HPDE6-E6E7 (cell line): Measurements from ENCODE around the gene ISX.
"Not testable (repeated sequence)": the region's sequence is repeated elsewhere in the genome, so short reads cannot be mapped to it uniquely, and the experiment has no call there.

Experiments
- DNase-seq: peaks from one replicate; pipeline ENCODE4 v3.0.0; 2011; ENCODE audit warnings: missing footprints; ENCODE audit errors: extremely low spot score

The ISX gene

DNA sequence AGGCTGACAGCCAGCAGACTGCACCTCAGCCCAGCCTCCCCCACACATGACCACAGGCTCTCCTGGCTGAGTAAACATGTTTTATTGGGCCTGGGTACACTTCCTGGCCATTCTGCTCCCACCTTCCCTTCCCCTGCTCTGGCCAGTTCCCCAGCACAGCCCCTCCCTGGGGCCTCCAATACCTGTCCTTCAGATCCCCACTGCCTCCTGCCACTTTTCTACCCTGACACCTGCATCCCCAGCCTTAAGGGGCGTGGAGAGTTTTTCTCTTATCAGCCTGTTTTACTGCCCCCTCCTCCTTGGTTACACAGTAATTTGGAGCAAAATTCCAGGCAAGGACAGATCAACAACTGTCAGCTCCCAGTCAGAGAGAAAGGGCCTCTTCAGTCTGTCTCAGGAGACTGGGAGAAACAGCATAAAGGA, at the start of gene ISX:
TSS of gene ISX (plus strand) at position 363 of the 423 bp plus-strand sequence. CDS start 930 bp downstream, outside the sequence.
- DNase-seq, result no peak

DNA sequence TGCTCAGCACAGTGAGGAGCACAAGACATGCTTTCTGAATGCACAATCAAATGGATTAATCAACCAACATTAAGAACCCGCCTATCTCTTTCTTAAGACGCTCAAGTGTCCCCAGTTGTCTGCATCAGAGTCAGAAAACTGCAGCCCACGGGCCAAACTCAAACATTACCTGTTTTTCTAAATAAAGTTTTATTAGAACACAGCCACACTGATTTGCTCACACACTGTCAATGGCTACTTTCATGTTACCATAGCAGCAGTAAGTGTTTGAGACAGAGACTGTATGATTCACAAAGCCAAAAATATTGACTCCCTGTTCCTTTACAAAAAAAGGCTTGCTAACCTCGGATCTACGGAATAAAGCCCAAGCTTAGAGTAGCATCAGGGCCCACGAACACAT, 49.0 kb upstream of the ISX start:
- no peak for DNase-seq

DNA sequence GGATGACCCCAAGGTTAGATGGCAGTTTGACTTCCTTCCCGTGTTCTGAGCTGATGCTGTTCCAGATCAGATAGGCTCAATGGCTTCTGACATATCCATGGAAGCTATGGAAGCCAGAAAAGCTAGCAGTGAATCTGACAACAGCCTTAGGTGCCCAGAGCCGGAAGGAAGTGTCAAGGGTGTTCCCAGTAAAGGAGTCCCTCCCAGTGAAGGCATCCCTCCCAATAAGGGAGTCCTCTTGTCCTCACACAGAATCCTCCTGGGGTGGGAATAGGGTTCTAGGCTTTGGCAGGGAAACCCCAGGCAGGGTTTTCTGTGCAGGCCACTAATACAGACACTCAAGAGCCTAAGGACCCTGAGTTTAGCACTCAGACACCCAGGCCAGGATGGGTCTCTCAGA, 47.0 kb upstream of the ISX start:
- DNase-seq, result no peak

DNA sequence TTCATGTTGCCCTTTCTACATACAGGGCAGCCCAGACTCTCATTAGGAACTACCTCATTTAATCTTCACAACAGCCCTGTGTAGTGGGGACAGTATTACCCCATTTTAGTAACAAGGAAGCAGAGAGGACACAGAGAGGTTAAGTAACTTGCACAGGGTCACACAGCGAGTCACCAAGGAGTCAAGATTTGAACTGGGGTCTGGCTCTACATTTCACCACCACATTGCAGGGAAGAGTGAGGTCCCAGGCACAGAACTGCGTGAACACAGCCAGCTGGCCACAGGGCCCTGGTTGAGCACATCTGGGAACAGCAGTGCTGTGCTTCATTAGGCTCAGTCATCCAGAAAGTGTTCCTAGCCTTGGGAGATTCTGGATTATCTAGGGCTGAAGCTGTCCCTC, 45.4 kb upstream of the ISX start:
- no peak for DNase-seq

DNA sequence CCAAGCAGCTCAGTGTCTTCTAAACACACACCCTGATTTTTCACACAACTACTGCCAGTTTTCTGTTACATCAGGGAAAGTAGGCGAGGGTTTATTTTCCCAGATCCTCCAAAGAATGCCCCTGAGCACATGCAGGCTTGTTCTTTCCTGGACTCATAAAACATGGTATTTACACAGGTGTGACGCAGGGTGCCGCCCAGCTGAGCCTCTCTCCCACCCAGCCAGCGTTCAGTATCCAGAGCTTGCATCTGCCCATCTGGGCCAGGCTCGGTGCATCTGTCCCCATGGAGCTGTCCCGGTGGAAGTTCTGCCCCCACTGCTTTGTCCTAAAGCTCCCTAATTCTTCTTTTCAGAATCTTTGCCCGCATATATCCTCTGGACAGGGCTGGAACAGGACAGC, 44.8 kb upstream of the ISX start:
- no peak for DNase-seq

DNA sequence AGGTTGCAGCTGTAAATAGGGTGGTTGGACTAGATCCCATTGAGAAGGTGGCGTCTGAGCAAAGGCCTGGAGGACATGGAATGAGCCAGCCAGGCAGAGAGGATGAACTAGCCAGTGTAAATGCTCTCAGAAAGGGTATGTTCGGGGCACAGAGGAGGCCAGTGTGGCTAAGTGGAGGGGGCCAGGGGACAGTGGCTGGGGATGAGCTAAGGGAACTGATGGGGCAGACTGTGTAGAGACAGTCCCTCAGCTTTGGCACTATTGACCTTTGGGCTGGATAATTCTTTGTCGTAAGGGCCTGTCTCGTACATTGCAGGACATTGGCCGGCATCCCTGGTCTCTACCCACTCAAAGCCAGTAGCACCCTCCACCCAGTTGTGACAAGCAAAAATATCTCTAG, 43.7 kb upstream of the ISX start:
- DNase-seq, result no peak

DNA sequence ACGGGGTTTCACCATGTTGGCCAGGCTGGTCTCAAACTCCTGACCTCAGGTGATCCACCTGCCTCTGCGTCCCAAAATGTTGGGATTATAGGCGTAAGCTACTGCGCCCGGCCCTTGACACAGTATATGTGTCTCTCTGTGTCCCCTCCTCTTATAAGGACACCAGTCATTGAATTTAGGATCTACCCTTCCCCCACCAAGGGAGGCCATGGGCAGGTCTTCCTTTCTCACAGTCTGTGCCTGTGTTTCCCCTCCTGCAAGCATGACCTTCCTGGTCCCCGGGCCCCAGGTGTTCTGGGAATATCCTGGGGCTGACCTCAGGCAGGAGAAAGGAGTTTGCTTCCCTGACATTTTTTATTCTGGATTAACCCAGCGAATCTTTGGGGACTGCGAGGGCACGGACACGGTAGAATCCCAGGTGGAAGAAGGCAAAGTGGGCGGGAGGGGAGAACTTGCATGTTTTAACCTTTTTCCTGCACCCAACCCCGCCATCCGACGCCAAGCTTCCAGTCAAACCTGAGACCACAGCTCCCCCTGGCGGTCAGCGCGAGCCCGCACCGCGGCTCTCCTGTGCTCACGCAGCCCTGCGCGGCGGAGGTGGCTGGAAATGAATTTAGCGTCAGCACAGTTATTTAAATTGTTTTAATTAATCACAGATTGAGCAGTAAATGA, 42.1 kb upstream of the ISX start:
- DNase-seq, result no peak

DNA sequence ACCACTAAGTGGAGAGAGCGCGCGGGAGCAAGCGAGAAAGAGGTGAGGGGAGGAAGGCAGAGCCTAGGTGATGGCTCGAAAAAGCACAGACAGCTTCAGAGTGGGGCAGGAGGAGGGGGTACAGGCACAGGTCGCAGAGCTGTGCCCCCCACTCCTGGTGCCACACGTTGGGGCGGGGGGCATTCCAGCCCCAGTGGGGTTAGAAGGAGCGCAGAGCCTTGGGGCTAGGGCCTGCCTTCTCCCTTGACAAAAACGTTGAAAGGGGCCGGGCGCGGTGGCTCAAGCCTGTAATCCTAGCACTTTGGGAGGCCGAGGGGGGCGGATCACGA, 41.6 kb upstream of the ISX start:
- no peak for DNase-seq

DNA sequence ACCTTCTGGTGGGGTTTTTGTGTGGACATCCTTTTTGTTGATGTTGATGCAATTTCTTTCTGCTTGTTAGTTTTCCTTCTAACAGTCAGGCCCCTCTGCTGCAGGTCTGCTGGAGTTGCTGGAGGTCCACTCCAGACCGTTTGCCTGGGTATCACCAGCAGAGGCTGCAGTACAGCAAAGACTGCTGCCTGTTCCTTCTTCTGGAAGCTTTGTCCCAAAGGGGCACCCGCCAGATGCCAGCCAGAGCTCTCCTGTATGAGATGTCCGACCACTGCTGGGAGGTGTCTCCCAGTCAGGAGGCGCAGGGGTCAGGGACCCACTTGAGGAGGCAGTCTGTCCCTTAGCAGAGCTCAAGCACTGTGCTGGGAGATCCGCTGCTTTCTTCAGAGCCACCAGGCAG, 35.8 kb upstream of the ISX start:
- DNase-seq, result not testable (repeated sequence)

DNA sequence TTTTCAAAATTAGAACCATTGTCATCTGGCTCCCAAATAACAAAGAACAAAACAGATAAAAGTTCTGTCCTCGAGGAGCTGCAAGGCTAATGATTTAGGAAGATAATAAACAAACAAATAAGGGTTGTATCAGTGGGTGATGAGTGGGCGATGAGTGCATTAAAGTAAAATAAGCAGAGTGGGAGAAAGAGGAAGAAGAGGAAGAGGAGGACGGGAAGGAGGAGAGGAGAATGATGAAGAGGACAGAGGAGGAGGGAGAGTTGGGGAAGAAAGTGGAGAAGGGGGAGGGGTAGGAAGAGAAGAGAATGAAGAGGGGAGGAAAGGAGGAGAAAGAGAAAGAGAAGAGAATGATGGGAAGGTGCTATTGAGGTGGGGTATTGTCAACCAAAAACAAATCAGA, 33.4 kb upstream of the ISX start:
- DNase-seq, result no peak

DNA sequence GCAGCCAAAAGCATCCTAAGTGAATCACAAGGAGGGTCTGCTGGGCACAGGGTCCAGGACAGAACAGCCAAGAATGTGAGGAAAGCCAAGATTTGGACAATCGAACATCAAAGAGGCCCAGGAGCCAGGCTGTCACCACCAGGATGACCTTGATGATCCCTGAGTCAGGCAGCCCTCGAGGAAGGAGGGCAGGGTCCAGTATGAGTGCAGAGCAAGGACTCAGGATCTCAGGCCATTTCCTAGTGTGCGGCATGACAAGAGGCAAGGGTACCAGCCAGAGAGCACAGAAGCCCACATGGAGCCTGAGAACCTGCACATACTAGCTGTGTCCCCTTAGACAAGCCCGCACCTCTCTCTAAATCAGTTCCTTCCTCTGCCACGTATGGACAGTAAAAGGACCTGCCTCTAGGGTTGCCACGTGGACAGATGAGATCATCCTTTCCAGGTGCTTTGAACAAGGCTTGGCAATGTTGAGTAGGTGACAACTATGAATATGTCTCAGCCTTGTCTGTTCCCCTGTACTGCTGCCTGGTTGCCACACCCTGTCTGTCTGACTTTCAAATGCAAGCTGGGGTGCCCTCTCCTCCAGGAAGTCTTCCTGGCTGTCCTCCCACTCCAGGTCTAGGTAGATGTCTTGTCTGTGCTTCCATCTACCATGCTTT, 32.2 kb upstream of the ISX start:
- DNase-seq, result no peak

DNA sequence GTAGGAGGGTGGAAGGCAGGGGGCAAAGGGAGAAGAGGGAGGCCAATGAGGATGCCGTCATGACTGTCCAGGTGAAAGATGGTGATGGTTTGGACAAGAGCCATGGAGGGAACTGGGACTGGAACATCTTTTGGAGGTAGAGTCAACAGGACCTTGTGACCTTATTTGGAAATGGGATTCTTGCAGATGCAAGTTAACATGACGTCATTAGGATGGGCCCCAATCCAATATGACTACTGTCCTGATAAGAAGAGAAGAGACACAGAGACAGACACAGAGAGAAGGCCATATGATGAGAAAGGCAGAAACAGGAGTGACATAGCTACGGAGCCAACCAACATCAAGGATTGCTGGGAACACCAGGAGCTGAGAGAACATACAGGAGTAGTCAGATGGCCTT, 31.0 kb upstream of the ISX start:
- no peak for DNase-seq

DNA sequence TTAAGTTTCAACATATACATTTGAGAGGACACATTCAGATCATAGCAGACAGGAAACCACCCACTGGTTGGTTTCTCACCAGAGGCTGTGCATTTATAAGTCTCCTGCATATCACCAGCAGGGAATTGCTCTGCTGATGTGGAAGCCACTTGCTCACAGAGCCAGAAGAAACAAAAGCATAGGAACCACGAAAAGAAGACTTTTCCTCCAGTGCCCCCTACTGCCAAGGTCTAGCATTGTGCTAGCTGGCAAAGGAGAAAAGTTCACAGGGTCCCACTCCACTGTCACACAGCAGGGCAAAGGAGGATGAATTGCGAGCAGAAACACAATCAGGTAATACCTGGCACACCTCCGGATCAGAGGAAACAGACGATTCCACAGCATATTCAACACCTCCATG, 28.9 kb upstream of the ISX start:
- no peak for DNase-seq

DNA sequence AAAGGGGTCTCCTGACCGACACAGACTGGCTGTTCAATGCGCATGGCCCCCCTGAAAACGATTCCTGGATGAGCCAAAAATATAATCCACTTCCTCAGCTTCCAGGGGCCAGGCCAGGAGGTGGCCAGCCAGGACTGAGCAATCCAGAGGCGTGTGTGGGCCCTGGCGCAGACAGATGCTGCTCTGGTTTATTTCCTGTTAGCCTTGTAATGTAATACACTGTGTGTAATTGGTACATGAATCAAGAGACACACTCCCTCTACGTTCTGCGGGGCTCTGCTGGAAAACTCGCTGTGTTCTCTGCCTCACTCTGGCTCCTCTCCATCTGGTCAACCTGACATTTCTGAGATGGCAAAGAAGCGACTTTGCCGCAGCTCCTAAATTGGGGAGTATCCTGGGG, 26.3 kb upstream of the ISX start:
- DNase-seq, result no peak

DNA sequence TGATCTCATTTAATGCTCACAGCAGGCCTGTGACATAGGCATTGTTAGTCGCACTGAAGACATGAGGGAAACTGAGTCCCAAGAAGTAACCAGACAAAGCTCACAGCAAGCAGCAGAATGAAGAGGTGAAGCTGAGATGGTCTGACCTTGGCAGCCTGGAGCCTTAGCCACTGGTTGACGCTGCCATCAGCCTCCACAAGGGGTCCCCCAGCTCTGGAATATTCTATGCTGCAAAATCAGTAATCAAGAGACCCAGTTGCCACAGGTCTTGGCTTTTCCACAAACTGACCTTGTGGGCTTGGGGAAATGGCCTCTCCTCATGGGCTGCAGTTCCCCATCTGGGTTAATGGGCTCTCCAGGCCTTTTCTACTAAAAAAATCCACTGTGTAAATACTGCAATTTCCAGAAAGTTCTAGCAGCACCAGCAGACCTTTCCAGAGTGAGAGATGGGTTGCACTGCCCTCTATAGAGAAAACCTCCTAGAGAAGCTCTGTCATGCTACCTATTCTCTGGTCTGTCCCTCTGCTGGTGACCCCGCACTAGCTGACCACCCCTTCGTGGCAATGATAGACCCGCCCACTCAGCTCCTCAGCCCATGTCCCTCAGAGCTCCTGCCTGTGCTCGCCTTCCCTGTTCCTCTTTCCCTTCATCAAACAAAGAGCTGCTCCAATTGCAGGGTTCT, 22.6 kb upstream of the ISX start:
- DNase-seq, result no peak

DNA sequence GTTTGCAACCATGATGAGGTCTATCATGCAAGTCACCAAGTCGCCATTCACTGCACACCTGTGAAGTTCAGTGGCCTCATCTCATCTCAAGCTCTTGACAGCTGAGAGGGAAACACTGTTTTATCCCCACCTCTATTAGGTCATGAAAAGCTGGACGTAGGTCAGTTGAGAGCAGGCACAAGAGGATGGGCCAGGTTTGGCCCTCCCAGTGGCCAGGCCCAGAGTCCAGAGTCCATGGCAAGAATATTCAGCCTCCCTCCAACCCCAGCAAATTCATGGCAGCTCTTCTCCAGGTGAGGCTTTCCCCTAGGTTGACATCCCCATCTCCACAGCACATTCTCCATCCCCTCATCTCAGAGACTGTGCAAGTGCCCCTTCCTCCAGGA, 22.0 kb upstream of the ISX start:
- no peak for DNase-seq

DNA sequence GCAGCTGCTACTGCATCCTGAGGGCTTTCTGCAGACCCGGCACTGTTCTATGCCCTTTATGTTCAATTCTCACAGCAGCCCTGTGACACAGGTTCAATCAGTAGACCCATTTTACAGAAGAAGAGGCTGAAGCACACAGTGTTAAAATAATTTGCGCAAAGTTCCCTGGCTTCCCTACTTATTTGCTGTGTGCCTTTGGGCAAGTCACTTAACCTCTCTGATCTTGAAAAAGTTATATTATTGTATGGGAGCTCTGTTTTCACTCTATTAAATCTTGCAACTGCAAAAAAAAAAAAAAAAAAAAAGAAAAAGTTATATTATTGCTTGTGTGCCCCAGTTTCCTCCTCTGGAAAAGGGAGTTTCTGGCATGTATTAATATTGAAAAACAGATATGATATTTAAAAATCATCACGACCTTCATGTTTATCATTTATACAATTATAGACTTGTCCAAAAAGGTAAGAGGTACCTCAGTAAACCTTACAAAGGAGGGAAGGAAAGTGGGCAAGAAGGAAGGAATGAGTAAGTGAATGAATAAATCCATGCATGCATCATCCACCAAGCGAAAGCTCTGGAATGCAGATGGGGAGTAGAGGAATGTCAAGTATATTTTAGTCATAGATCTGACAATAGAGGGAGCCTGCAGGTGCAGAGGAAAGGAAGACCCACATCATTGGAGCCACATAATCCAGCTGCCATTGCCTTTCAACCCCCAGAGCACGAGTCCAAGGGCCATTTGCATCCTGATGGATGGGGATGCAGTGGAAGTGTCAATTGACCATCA, 21.2 kb upstream of the ISX start:
- DNase-seq, result no peak

DNA sequence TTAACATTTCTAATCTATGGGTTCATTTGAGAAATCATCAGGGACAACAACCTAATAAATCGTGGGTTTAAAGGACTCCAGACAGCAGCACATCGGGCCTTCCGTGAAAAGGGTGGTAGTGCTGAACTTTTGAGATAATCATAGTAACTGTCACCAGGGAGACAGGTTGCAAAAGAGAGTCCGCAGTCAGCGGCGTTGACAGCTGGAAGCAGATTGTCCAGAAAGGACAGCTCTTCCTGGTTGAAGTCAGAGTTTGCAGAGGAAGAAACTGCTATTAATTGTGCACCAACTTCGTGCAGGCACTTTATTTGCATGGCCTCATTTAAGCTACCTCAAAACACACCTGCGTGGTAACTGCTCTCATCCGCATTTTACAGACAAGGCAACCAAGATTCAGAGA, 20.5 kb upstream of the ISX start:
- DNase-seq, result no peak

DNA sequence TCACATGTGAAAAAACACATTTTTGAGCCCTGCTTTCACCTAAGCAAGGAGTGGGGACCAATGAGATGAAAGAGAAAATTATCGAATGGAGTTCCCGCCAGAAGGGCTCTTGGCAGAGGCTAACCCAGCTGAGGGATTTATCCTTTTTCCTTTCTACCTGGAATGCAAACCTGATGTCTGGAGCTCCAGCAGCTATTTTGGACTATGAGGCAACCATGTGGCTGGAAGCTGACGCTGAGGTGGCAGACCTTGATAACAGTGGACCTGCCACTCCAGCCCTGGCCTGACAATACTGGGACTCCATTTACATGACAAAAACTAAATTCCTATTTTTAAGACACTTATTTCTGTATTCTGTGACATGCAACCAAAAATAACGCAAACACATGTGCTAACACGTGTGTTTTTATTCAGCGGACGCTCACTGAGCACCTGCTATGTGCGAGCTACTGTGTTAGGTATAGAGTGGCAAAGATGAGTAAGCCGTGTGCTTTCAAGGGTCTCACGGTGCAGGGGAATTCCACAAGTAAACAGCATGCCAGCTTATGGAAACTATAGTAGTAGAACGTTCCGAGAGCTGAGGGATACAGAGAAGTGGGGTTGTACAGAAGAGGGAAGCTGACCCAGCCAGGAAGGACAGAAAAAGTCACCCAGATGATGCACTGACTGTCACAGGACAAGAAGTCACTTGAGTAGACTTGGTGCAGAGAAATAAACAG, 19.1 kb upstream of the ISX start:
- no peak for DNase-seq

DNA sequence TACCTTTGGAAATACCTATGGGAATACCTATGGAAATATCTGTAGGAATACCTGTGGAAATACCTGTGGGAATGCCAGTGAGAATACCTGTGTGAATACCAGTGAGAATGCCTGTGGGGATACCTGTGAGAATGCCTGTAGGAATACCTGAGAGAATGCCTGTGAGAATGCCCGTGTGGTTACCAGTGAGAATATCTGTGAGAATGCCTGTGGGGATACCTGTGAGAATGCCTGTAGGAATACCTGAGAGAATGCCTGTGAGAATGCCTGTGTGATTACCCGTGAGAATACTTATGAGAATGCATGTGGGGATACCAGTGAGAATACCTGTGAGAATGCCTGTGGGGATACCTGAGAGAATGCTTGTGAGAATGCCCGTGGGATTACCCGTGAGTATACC, 15.9 kb upstream of the ISX start:
- DNase-seq, result not testable (repeated sequence)

DNA sequence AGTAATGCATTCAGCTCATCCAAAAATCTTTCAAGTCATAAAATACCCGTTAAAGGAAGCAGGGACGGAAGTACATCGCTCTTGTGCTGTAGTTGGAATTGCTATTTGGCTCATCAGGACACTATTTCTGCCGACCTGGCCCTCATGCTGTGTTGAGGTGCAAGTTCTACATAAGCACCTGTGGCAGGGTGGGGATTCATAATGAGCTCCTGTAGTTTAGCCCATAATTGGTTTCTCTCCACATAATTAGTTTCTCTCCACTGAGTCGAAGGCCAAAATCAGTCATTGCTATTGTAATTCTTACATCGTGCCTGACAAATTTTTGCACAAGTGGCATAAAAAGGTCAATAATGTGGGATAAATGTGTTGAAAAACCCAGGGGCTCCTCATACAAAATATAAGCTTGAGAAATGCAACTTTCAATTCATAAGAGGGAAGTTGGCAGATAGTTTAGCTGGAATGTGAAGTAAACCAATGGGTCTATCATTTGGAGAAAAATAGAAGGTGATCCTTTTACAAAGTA, 14.9 kb upstream of the ISX start:
- DNase-seq, result no peak

DNA sequence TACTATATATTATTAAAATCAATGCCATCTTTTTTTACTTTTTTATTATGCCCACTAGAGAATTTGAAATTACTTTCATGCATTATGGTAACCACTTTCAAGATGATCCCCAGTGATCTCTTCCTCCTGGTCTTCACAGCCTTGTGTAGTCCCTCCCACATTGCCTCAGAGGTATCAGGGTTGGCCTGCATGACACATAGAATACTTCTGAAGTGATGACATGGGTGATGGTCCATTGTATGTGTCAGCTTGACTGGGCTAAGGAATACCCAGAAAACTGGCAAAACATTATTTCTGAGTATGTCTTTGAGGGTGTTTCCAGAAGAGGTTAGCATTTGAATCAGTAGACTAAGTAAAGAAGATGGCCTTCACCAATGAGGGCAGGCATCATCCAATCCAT, 14.2 kb upstream of the ISX start:
- DNase-seq, result no peak
